Endothelial cell (in vitro differentiated cells): ENCODE data around the gene ASXL2. TPM values are rescaled to one million over a fixed set of nuclear protein-coding genes. Genes with fewer than 3 reads are reported as not detected.

Source experiments
- DNase-seq: peaks from one replicate; pipeline ENCODE4 v3.0.0; 2021; ENCODE audit warnings: low spot score
- H3K27ac Mint-ChIP-seq: one replicate; pipeline ENCODE4 v1.8.0; 2021; ENCODE audit warnings: mixed read lengths, inconsistent platforms; ENCODE audit not compliant: unreplicated experiment
- H3K27me3 Mint-ChIP-seq: one replicate; pipeline ENCODE4 v1.8.0; 2021; ENCODE audit warnings: mild to moderate bottlenecking, moderate library complexity, mixed read lengths, inconsistent platforms; ENCODE audit not compliant: unreplicated experiment
- H3K36me3 Mint-ChIP-seq: one replicate; pipeline ENCODE4 v1.8.0; 2021; ENCODE audit warnings: mild to moderate bottlenecking, low read depth, mixed read lengths, inconsistent platforms; ENCODE audit not compliant: unreplicated experiment
- H3K4me1 Mint-ChIP-seq: one replicate; pipeline ENCODE4 v1.8.0; 2021; ENCODE audit warnings: mild to moderate bottlenecking, mixed read lengths, inconsistent platforms; ENCODE audit not compliant: unreplicated experiment
- H3K4me3 Mint-ChIP-seq: one replicate; pipeline ENCODE4 v1.8.0; 2021; ENCODE audit warnings: mild to moderate bottlenecking, mixed read lengths, inconsistent platforms; ENCODE audit not compliant: unreplicated experiment
- H3K9me3 Mint-ChIP-seq: one replicate; pipeline ENCODE4 v1.8.0; 2021; ENCODE audit warnings: mixed read lengths, inconsistent platforms; ENCODE audit not compliant: unreplicated experiment
- CTCF ChIP-seq: fragments of 200-600 bp; sonication (generic); IDR thresholded peaks from one replicate; pipeline ENCODE4 v1.5.0; 2021; ENCODE audit warnings: antibody characterized with exemption; ENCODE audit not compliant: unreplicated experiment
- total RNA-seq: library from RNA; stranded (reverse); fragmentation: NEBNext Ultra II Directional; extraction: Animal tissue kit (Norgen Biotek cat#: 25700); gene quantifications from one replicate; pipeline ENCODE4 v1.2.1, GENCODE V29; 2021; ENCODE audit not compliant: unreplicated experiment

ASXL2 gene
- total RNA-seq, 1 donor from 2014 or later = 33.4 TPM

GRCh38 chr2:25895610-25896009 lies 17.3 kb upstream of the ASXL2 start:
- H3K27ac Mint-ChIP-seq = no peak overlapping the region
- no peak for TF ChIP-seq CTCF
- H3K36me3 Mint-ChIP-seq = no peaks in the 10 kb centered on the region
- no peak overlapping the region for H3K4me3 Mint-ChIP-seq
- no peak for DNase-seq
- H3K4me1 Mint-ChIP-seq = peaks cover 2% of the 10 kb centered on the region
- no peaks in the 10 kb centered on the region for H3K9me3 Mint-ChIP-seq
- peaks cover 3% of the 10 kb centered on the region for H3K27me3 Mint-ChIP-seq

GRCh38 chr2:25895018-25895417 lies 16.7 kb upstream of the ASXL2 start:
- no peak for TF ChIP-seq CTCF
- Mint-ChIP-seq H3K27ac (no peak overlapping the region), H3K36me3 (no peaks in the 10 kb centered on the region), H3K4me1 (peaks cover 2% of the 10 kb centered on the region), H3K9me3 (no peaks in the 10 kb centered on the region), H3K4me3 (no peak overlapping the region), H3K27me3 (peaks cover 3% of the 10 kb centered on the region)
- no peak for DNase-seq

GRCh38 chr2:25894135-25894830 lies 16.0 kb upstream of the ASXL2 start:
- H3K9me3 Mint-ChIP-seq = no peaks in the 10 kb centered on the region
- TF ChIP-seq CTCF = no peak
- peaks cover 3% of the 10 kb centered on the region for H3K27me3 Mint-ChIP-seq
- no peak overlapping the region for H3K4me3 Mint-ChIP-seq
- H3K27ac Mint-ChIP-seq = no peak overlapping the region
- peaks cover 2% of the 10 kb centered on the region for H3K4me1 Mint-ChIP-seq
- H3K36me3 Mint-ChIP-seq = no peaks in the 10 kb centered on the region
- no peak for DNase-seq

- no peak for TF ChIP-seq CTCF
- Mint-ChIP-seq H3K36me3 (no peaks in the 10 kb centered on the region), H3K4me3 (no peak overlapping the region), H3K9me3 (no peaks in the 10 kb centered on the region), H3K27me3 (peaks cover 3% of the 10 kb centered on the region), H3K27ac (no peak overlapping the region), H3K4me1 (peaks cover 2% of the 10 kb centered on the region)
- DNase-seq = no peak
These were observed 13.4 kb upstream of the ASXL2 start for GRCh38 chr2:25891672-25892071.

- DNase-seq = no peak
- Mint-ChIP-seq H3K4me1 (peaks cover 2% of the 10 kb centered on the region), H3K4me3 (no peak overlapping the region), H3K36me3 (no peaks in the 10 kb centered on the region), H3K27me3 (peaks cover 2% of the 10 kb centered on the region), H3K9me3 (no peaks in the 10 kb centered on the region), H3K27ac (no peak overlapping the region)
- TF ChIP-seq CTCF = no peak
These were observed 9.4 kb upstream of the ASXL2 start for GRCh38 chr2:25887624-25888242.
